ENCODE results near the gene ZNF649.
A peak's percentile ranks its signal among the peaks of the same experiment; 100 is the strongest.
"Not testable (repeated sequence)": the region's sequence is repeated elsewhere in the genome, so short reads cannot be mapped to it uniquely, and the experiment has no call there.

ZNF649 gene

DNA sequence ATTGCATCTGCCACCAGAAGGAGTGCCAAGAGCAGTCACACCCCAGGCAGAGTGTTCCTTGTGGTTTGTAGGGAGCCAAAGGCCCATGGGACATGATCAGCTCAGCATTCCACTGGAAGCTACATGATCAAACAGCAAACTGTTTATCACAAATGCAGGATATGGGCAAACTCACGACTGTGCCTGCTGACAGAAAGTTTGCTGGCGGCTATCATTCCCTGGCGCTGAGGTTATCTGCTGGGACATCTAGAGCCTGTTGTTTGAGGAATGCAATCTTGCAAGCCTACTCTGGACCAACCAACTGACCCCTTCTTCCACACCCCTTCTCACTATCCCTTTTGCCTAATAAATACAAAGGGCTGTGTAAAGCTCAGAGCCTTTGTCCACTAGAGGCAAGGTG lies 14.8 kb upstream of the ZNF649 start:
- peaks cover 85% of the 10 kb centered on the region for H3K9me3 ChIP-seq (ENCODE audit: control insufficient read depth, insufficient read depth, low read length)

DNA sequence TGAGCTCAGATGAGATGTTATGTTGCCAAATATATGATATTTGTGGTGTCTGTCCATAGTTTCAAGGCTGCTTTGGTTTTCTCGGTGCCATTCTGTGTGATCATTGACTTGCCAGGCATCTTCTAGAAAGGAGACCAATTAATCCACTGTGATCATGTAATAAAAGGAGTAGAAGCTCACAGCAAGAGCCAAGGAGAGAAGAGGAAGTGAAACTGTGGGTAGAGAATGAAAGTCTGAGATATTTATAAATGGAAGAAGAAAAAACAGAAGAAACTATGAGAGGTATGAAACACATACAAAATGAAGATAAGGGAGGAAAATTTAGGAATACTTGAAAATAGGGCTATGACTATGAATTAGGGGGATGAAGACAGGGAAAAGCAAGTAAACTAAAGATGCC lies 11.3 kb upstream of the ZNF649 start:
- Histone ChIP-seq H3K9ac (ENCODE audit: low read depth, low read length) (no peak overlapping the region), H3K9me3 (ENCODE audit: control insufficient read depth, insufficient read depth, low read length) (peaks cover 92% of the 10 kb centered on the region), H3K27me3 (ENCODE audit: control insufficient read depth, insufficient read depth, low read length) (no peaks in the 10 kb centered on the region), H3K27ac (ENCODE audit: low read depth, low read length) (no peak overlapping the region), H3K4me3 (ENCODE audit: low read depth, low read length) (no peak overlapping the region), H3K4me1 (ENCODE audit: control insufficient read depth, insufficient read depth, low read length) (no peaks in the 10 kb centered on the region), H3K36me3 (ENCODE audit: control insufficient read depth, insufficient read depth, low read length) (no peaks in the 10 kb centered on the region)

More for the DNA sequence above, 14.8 kb upstream of the ZNF649 start:
- no peak overlapping the region for H3K9ac ChIP-seq (ENCODE audit: low read depth, low read length)
- no peaks in the 10 kb centered on the region for H3K4me1 ChIP-seq (ENCODE audit: control insufficient read depth, insufficient read depth, low read length)
- no peaks in the 10 kb centered on the region for H3K27me3 ChIP-seq (ENCODE audit: control insufficient read depth, insufficient read depth, low read length)
- no peaks in the 10 kb centered on the region for H3K36me3 ChIP-seq (ENCODE audit: control insufficient read depth, insufficient read depth, low read length)
- no peak overlapping the region for H3K4me3 ChIP-seq (ENCODE audit: low read depth, low read length)
- H3K27ac ChIP-seq (ENCODE audit: low read depth, low read length): no peak overlapping the region

GRCh38 chr19:51915324-51915867 lies 10.6 kb upstream of the ZNF649 start:
- Histone ChIP-seq H3K9me3 (ENCODE audit: control insufficient read depth, insufficient read depth, low read length) (peaks cover 89% of the 10 kb centered on the region), H3K27me3 (ENCODE audit: control insufficient read depth, insufficient read depth, low read length) (no peaks in the 10 kb centered on the region), H3K27ac (ENCODE audit: low read depth, low read length) (no peak overlapping the region), H3K4me3 (ENCODE audit: low read depth, low read length) (no peak overlapping the region), H3K4me1 (ENCODE audit: control insufficient read depth, insufficient read depth, low read length) (no peaks in the 10 kb centered on the region), H3K9ac (ENCODE audit: low read depth, low read length) (no peak overlapping the region), H3K36me3 (ENCODE audit: control insufficient read depth, insufficient read depth, low read length) (no peaks in the 10 kb centered on the region)

- peak overlapping the region; percentile 79 for H3K27ac ChIP-seq (ENCODE audit: low read depth, low read length)
- H3K4me3 ChIP-seq (ENCODE audit: low read depth, low read length): peak overlapping the region; percentile 56
- peaks cover 28% of the 10 kb centered on the region for H3K9me3 ChIP-seq (ENCODE audit: control insufficient read depth, insufficient read depth, low read length)
- not testable (repeated sequence) for H3K27me3 ChIP-seq (ENCODE audit: control insufficient read depth, insufficient read depth, low read length); H3K36me3 ChIP-seq (ENCODE audit: control insufficient read depth, insufficient read depth, low read length)
- peak overlapping the region; percentile 75 for H3K9ac ChIP-seq (ENCODE audit: low read depth, low read length)
- H3K4me1 ChIP-seq (ENCODE audit: control insufficient read depth, insufficient read depth, low read length): peaks cover 30% of the 10 kb centered on the region
Observed at GRCh38 chr19:51907981-51908380, 3.2 kb upstream of the ZNF649 start.

DNA sequence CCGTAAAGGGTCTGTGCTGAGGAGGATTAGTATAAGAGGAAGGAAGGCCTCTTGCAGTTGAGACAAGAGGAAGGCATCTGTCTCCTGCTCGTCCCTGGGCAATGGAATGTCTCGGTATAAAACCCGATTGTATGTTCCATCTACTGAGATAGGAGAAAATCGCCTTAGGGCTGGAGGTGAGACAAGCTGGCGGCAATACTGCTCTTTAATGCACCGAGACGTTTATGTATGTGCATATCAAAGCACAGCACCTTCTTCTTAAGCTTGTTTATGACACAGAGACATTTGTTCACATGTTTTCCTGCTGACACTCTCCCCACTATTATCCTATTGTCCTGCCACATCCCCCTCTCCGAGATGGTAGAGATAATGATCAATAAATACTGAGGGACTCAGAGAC lies 1.3 kb upstream of the ZNF649 start:
- H3K4me3 ChIP-seq (ENCODE audit: low read depth, low read length): peak overlapping the region; percentile 99
- not testable (repeated sequence) for H3K27me3 ChIP-seq (ENCODE audit: control insufficient read depth, insufficient read depth, low read length)
- H3K27ac ChIP-seq (ENCODE audit: low read depth, low read length): peak overlapping the region; percentile 81
- peaks cover 32% of the 10 kb centered on the region for H3K4me1 ChIP-seq (ENCODE audit: control insufficient read depth, insufficient read depth, low read length)
- peaks cover 21% of the 10 kb centered on the region for H3K36me3 ChIP-seq (ENCODE audit: control insufficient read depth, insufficient read depth, low read length)
- H3K9me3 ChIP-seq (ENCODE audit: control insufficient read depth, insufficient read depth, low read length): peaks cover 23% of the 10 kb centered on the region
- H3K9ac ChIP-seq (ENCODE audit: low read depth, low read length): peak overlapping the region; percentile 27

GRCh38 chr19:51905639-51906038 lies 822 bp upstream of the ZNF649 start:
- Histone ChIP-seq H3K27ac (ENCODE audit: low read depth, low read length) (peak overlapping the region; percentile 83), H3K4me1 (ENCODE audit: control insufficient read depth, insufficient read depth, low read length) (peaks cover 32% of the 10 kb centered on the region), H3K4me3 (ENCODE audit: low read depth, low read length) (peak overlapping the region; percentile 99), H3K9me3 (ENCODE audit: control insufficient read depth, insufficient read depth, low read length) (peaks cover 24% of the 10 kb centered on the region), H3K9ac (ENCODE audit: low read depth, low read length) (peak overlapping the region; percentile 99), H3K36me3 (ENCODE audit: control insufficient read depth, insufficient read depth, low read length) (peaks cover 26% of the 10 kb centered on the region)
- H3K27me3 ChIP-seq (ENCODE audit: control insufficient read depth, insufficient read depth, low read length): not testable (repeated sequence)

DNA sequence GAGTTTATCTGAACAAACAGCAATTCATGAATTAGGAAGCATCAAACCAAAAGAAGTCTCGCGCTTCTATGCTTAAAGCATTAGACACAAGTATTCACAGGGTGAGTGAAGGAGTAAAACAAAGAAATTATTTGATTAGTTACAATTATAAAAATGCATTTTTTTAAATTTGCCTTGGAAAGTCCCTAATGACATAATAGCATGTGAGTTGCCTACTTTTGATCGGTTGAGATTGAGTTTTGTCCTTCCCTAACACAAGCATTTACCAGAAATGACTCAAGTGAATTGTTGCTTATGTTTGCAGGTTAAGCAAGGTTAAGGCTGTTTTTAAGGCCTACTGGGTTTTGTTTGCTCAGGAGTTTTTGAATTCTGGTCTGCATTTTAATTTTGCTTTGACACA lies 389 bp upstream of the ZNF649 start:
- H3K4me3 ChIP-seq (ENCODE audit: low read depth, low read length): peak overlapping the region; percentile 99
- peaks cover 26% of the 10 kb centered on the region for H3K9me3 ChIP-seq (ENCODE audit: control insufficient read depth, insufficient read depth, low read length)

DNA sequence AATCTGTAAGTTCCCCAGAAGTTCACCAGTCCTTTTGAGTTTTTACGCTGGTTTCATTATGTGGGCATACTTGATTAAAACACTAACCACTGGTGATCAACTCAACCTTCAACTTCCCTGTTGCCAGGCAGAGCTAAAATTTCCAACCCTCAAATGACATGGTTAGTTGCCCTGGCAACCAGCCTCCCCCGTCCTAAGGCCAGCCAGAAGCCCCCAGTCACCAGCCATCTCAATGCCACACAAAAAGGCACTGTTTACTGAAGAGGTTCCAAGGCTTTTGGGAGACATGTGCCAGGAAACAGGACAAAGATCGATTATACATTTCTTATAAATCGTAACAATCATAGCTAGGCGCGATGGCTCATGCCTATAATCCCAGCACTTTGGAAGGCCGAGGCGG lies 1.6 kb downstream of the ZNF649 start:
- peak overlapping the region; percentile 99 for H3K4me3 ChIP-seq (ENCODE audit: low read depth, low read length)
- no peaks in the 10 kb centered on the region for H3K27me3 ChIP-seq (ENCODE audit: control insufficient read depth, insufficient read depth, low read length)
- H3K9me3 ChIP-seq (ENCODE audit: control insufficient read depth, insufficient read depth, low read length): peaks cover 43% of the 10 kb centered on the region
- H3K9ac ChIP-seq (ENCODE audit: low read depth, low read length): peak overlapping the region; percentile 1; the same call in 1 of the 2 replicates
- peaks cover 27% of the 10 kb centered on the region for H3K4me1 ChIP-seq (ENCODE audit: control insufficient read depth, insufficient read depth, low read length)
- peaks cover 50% of the 10 kb centered on the region for H3K36me3 ChIP-seq (ENCODE audit: control insufficient read depth, insufficient read depth, low read length)
- no peak overlapping the region for H3K27ac ChIP-seq (ENCODE audit: low read depth, low read length)

More for the DNA sequence above, 389 bp upstream of the ZNF649 start:
- Histone ChIP-seq H3K36me3 (ENCODE audit: control insufficient read depth, insufficient read depth, low read length) (peaks cover 30% of the 10 kb centered on the region), H3K9ac (ENCODE audit: low read depth, low read length) (peak overlapping the region; percentile 99), H3K27ac (ENCODE audit: low read depth, low read length) (peak overlapping the region; percentile 83), H3K4me1 (ENCODE audit: control insufficient read depth, insufficient read depth, low read length) (peaks cover 32% of the 10 kb centered on the region), H3K27me3 (ENCODE audit: control insufficient read depth, insufficient read depth, low read length) (no peaks in the 10 kb centered on the region)

- no peaks in the 10 kb centered on the region for H3K27me3 ChIP-seq (ENCODE audit: control insufficient read depth, insufficient read depth, low read length)
- H3K36me3 ChIP-seq (ENCODE audit: control insufficient read depth, insufficient read depth, low read length): peaks cover 64% of the 10 kb centered on the region
- no peak overlapping the region for H3K9ac ChIP-seq (ENCODE audit: low read depth, low read length)
- H3K27ac ChIP-seq (ENCODE audit: low read depth, low read length): no peak overlapping the region
- H3K9me3 ChIP-seq (ENCODE audit: control insufficient read depth, insufficient read depth, low read length): peaks cover 56% of the 10 kb centered on the region
- H3K4me3 ChIP-seq (ENCODE audit: low read depth, low read length): peak overlapping the region; percentile 99
- H3K4me1 ChIP-seq (ENCODE audit: control insufficient read depth, insufficient read depth, low read length): peaks cover 20% of the 10 kb centered on the region
Observed at GRCh38 chr19:51901860-51902259, 3.0 kb downstream of the ZNF649 start.

GRCh38 chr19:51891193-51891747 lies 13.5 kb downstream of the ZNF649 start:
- Histone ChIP-seq H3K27ac (ENCODE audit: low read depth, low read length) (no peak overlapping the region), H3K4me3 (ENCODE audit: low read depth, low read length) (peak overlapping the region; percentile 32; the same call in 1 of the 2 replicates), H3K27me3 (ENCODE audit: control insufficient read depth, insufficient read depth, low read length) (no peaks in the 10 kb centered on the region), H3K4me1 (ENCODE audit: control insufficient read depth, insufficient read depth, low read length) (peaks cover 8% of the 10 kb centered on the region; the same call in 1 of the 2 replicates), H3K9me3 (ENCODE audit: control insufficient read depth, insufficient read depth, low read length) (peaks cover 77% of the 10 kb centered on the region), H3K9ac (ENCODE audit: low read depth, low read length) (no peak overlapping the region), H3K36me3 (ENCODE audit: control insufficient read depth, insufficient read depth, low read length) (peaks cover 82% of the 10 kb centered on the region)

GRCh38 chr19:51889934-51890333 lies 14.9 kb downstream of the ZNF649 start:
- Histone ChIP-seq H3K27me3 (ENCODE audit: control insufficient read depth, insufficient read depth, low read length) (no peaks in the 10 kb centered on the region), H3K36me3 (ENCODE audit: control insufficient read depth, insufficient read depth, low read length) (peaks cover 81% of the 10 kb centered on the region), H3K9ac (ENCODE audit: low read depth, low read length) (no peak overlapping the region), H3K9me3 (ENCODE audit: control insufficient read depth, insufficient read depth, low read length) (peaks cover 75% of the 10 kb centered on the region), H3K4me1 (ENCODE audit: control insufficient read depth, insufficient read depth, low read length) (peaks cover 8% of the 10 kb centered on the region; the same call in 1 of the 2 replicates), H3K27ac (ENCODE audit: low read depth, low read length) (no peak overlapping the region), H3K4me3 (ENCODE audit: low read depth, low read length) (no peak overlapping the region)
